Loucy (cell line): ENCODE data around the gene KCNMA1.

Experiments used
- H2AFZ ChIP-seq: fragments of 200-600 bp; sonication (generic); 2 replicates; pipeline ENCODE4 v1.6.0; 2016; ENCODE audit warnings: antibody characterized with exemption, mild to moderate bottlenecking, low read length, moderate library complexity
- H3F3A ChIP-seq: fragments of 200-600 bp; 2 replicates; pipeline ENCODE4 v1.6.0; 2016; ENCODE audit warnings: antibody characterized with exemption, low read depth, mild to moderate bottlenecking
- H3K27me3 ChIP-seq: fragments of 200-600 bp; sonication (generic); 2 replicates; pipeline ENCODE4 v1.6.1; 2014; ENCODE audit warnings: low read length, mild to moderate bottlenecking; ENCODE audit not compliant: insufficient read depth, poor library complexity, severe bottlenecking
- H3K36me3 ChIP-seq: fragments of 200-600 bp; sonication (generic); 2 replicates; pipeline ENCODE4 v1.6.1; 2016; ENCODE audit warnings: low read length; ENCODE audit not compliant: insufficient read depth
- H3K4me1 ChIP-seq: fragments of 200-600 bp; sonication (generic); 2 replicates; pipeline ENCODE4 v1.5.1; 2014; ENCODE audit warnings: low read length, mild to moderate bottlenecking; ENCODE audit not compliant: insufficient read depth, poor library complexity, severe bottlenecking
- H3K4me2 ChIP-seq: fragments of 200-600 bp; sonication (generic); 2 replicates; pipeline ENCODE4 v1.6.0; 2014; ENCODE audit warnings: antibody characterized with exemption, low read length, low read depth, mild to moderate bottlenecking; ENCODE audit not compliant: poor library complexity, severe bottlenecking
- H3K4me3 ChIP-seq: fragments of 200-600 bp; sonication (generic); 2 replicates; pipeline ENCODE4 v1.5.1; 2014; ENCODE audit warnings: low read length, mild to moderate bottlenecking, mixed read lengths; ENCODE audit not compliant: poor library complexity, severe bottlenecking
- H3K79me2 ChIP-seq: fragments of 200-600 bp; sonication (generic); 2 replicates; pipeline ENCODE4 v1.6.1; 2014; ENCODE audit warnings: low read length; ENCODE audit not compliant: insufficient read depth
- H3K9ac ChIP-seq: fragments of 200-600 bp; sonication (generic); 2 replicates; pipeline ENCODE4 v1.6.0; 2014; ENCODE audit warnings: mild to moderate bottlenecking, low read depth, low read length, moderate library complexity; ENCODE audit not compliant: poor library complexity, severe bottlenecking
- H3K9me2 ChIP-seq: fragments of 200-600 bp; sonication (generic); replicated peaks from 2 replicates; pipeline ENCODE4 v1.6.1; 2016; ENCODE audit warnings: low read depth, low read length, mixed read lengths
- H3K9me3 ChIP-seq: fragments of 200-600 bp; sonication (generic); 2 replicates; pipeline ENCODE4 v1.6.1; 2014; ENCODE audit warnings: mild to moderate bottlenecking, antibody characterized with exemption, low read length, low read depth; ENCODE audit not compliant: insufficient read depth
- H4K20me1 ChIP-seq: fragments of 200-600 bp; sonication (generic); 2 replicates; pipeline ENCODE4 v1.6.0; 2014; ENCODE audit warnings: antibody characterized with exemption, low read length, mild to moderate bottlenecking; ENCODE audit not compliant: insufficient read depth, poor library complexity, severe bottlenecking
- CTCF ChIP-seq: fragments of 200-600 bp; sonication (generic); conservative IDR thresholded peaks from 2 replicates; pipeline ENCODE4 v1.5.1; 2014; ENCODE audit warnings: mild to moderate bottlenecking, antibody characterized with exemption, low read length
- EZH2phosphoT487 ChIP-seq: fragments of 200-600 bp; IDR thresholded peaks from 2 replicates; pipeline ENCODE4 v1.6.1; 2018; ENCODE audit warnings: antibody characterized with exemption, mild to moderate bottlenecking, moderate library complexity, borderline replicate concordance

KCNMA1 gene

DNA sequence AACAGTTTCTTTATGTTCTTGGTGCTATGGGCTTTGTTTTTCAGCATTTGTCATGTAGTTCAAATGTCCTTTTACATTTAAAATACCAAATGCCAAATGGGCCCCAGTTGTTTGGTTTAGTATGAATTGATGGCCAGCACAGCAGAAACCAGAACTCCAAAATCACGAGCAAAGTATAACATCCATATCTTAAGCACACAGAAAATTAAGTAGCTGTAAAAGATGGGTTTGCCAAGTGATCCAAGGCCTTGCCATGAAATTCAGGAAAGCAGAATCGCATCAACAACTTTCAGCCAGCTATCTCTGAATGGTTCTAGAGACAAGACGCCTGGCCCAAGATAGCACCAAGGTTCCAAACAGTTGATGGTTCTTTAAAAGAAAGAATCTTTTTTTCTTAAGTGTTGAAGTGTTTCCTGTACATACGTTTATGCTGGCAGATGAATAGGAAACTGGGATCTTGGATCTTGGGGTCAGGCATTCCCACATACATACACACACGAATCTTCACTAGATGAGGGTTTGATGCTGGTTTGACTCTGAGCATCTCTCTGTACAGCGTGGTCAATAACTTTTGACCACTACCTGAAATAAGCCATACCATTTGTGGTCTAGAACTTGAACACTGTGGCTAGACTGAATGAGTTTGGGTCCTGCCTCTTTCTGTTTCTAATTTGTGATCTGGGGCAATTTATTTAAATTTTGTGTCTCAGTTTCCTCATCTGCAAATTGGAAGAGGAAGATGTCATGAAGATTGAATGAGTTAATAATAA lies 711.8 kb downstream of the KCNMA1 start:
- Histone ChIP-seq H3K9ac (no peak overlapping the region), H3K79me2 (no peaks in the 10 kb centered on the region), H3K4me3 (no peak overlapping the region), H3K4me2 (no peak overlapping the region), H3K36me3 (no peaks in the 10 kb centered on the region), H4K20me1 (no peaks in the 10 kb centered on the region), H3F3A (no peaks in the 10 kb centered on the region), H3K9me2 (no peaks in the 10 kb centered on the region), H3K9me3 (no peaks in the 10 kb centered on the region), H3K4me1 (no peaks in the 10 kb centered on the region), H3K27me3 (no peaks in the 10 kb centered on the region), H2AFZ (no peak overlapping the region)
- TF ChIP-seq EZH2phosphoT487 (no peak), CTCF (no peak)

DNA sequence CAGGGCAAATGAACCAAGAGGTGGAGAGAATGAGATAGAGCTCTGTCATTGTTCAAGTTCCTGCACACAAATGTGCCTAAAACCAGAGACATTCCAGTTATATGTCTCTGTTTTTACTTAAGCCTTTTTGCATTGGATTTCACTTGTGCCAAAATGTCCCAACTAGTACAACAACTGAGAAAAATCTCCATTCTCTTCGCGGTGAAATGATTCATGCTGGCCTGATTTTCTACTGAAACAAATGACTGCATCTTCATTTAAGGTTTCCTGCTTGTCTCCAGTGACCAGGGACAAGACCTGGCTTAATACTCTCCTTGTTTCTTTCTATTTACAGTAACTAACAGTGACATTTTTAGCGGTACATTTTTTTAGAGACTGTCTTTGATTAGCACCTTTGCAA lies 714.9 kb downstream of the KCNMA1 start:
- Histone ChIP-seq H3K4me2 (no peak overlapping the region), H3K79me2 (no peaks in the 10 kb centered on the region), H3K9ac (no peak overlapping the region), H3F3A (no peaks in the 10 kb centered on the region), H3K9me2 (no peaks in the 10 kb centered on the region), H4K20me1 (no peaks in the 10 kb centered on the region), H3K9me3 (no peaks in the 10 kb centered on the region), H3K36me3 (no peaks in the 10 kb centered on the region), H2AFZ (0 out of 2 replicates have a peak overlapping the region, but pooled peaks have one; percentile 2), H3K4me1 (no peaks in the 10 kb centered on the region), H3K27me3 (no peaks in the 10 kb centered on the region), H3K4me3 (no peak overlapping the region)
- TF ChIP-seq EZH2phosphoT487 (no peak), CTCF (no peak)

- Histone ChIP-seq H3K9me2 (no peaks in the 10 kb centered on the region), H3K9me3 (no peaks in the 10 kb centered on the region), H2AFZ (no peak overlapping the region), H3K4me2 (no peak overlapping the region), H3K9ac (no peak overlapping the region), H3K4me3 (no peak overlapping the region), H3K4me1 (no peaks in the 10 kb centered on the region), H3K27me3 (no peaks in the 10 kb centered on the region), H3F3A (no peaks in the 10 kb centered on the region), H3K36me3 (no peaks in the 10 kb centered on the region), H4K20me1 (no peaks in the 10 kb centered on the region), H3K79me2 (no peaks in the 10 kb centered on the region)
- TF ChIP-seq EZH2phosphoT487, result no peak
- TF ChIP-seq CTCF, result no peak
Observed at GRCh38 chr10:76921383-76922010, 716.1 kb downstream of the KCNMA1 start.
